Endothelial cell of coronary artery (primary cell): ENCODE results near the gene CDX2. TPM values are rescaled to one million over a fixed set of nuclear protein-coding genes. Genes with fewer than 3 reads are reported as not detected.

Experiments used
- total RNA-seq: library from RNA; depleted of rRNA; stranded (reverse); fragments of >200 nt; gene quantifications from 2 replicates; pipeline ENCODE4 v1.2.3, GENCODE V29; 2014

The CDX2 gene, protein sequence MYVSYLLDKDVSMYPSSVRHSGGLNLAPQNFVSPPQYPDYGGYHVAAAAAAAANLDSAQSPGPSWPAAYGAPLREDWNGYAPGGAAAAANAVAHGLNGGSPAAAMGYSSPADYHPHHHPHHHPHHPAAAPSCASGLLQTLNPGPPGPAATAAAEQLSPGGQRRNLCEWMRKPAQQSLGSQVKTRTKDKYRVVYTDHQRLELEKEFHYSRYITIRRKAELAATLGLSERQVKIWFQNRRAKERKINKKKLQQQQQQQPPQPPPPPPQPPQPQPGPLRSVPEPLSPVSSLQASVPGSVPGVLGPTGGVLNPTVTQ
- total RNA-seq, result not detected in 2 replicates

DNA sequence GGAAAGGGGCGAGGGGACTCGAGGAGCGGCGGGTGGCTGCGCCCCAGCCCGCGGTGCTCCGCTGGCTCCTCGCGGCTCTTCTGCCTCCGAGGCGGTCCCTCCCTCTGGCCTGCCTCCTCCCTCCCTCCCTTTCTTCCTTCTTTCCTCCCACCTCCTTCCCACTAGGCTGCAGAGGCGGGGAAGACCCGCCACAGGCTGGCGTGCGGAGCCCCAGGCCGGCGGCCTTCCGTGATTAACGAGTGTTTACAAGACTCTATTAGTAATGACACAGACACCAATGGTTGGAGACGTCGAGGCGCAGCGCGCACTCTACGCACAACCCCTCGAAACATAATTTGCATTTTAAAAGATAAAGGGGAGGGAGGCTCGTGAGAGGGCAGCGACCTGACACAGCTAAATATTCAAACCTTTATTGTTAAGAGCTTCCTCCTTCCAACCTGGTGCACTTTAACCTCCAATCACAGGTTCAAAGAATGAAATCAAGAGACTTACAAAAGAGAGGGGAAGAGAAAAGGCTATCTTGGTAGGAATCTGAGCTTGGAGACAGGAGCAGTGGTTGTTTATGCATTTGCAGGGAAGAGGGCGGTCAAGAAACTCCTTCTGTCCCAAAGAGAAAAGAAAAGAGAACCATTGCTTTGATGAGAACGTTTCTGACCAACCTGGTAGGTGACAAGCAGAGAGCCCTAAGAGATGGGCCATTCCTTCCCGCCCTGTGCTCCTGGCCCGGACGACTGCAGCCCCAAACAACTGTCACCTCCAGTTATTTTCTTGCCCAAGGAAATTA, at the start of gene CDX2:
TSS of gene CDX2 (minus strand) at position 234 of the 784 bp plus-strand sequence. CDS start 309 bp downstream, outside the sequence.

DNA sequence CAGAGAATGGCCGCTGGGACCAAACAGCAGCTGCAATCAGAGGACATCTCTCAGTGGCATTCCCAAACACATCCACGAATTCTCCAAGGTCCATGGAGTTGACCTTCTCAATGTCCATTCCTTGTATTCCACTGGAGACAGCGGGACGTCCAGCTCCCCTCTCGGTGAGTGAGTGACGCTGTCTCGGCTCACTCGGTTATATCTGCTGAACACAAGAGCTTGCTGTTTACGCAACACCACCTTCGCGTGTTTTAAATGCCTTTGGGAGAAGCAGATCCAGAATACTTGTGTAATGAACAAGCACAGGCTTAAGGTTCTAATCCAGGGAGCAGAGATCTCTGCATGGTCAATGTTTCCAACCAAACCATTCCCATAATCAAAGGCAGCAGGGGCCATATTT, 19.4 kb upstream of the CDX2 start, which contains the start of gene URAD:
TSS of gene URAD (minus strand) at position 174 of the 400 bp plus-strand sequence. CDS start at position 118, 56 bp downstream.

DNA sequence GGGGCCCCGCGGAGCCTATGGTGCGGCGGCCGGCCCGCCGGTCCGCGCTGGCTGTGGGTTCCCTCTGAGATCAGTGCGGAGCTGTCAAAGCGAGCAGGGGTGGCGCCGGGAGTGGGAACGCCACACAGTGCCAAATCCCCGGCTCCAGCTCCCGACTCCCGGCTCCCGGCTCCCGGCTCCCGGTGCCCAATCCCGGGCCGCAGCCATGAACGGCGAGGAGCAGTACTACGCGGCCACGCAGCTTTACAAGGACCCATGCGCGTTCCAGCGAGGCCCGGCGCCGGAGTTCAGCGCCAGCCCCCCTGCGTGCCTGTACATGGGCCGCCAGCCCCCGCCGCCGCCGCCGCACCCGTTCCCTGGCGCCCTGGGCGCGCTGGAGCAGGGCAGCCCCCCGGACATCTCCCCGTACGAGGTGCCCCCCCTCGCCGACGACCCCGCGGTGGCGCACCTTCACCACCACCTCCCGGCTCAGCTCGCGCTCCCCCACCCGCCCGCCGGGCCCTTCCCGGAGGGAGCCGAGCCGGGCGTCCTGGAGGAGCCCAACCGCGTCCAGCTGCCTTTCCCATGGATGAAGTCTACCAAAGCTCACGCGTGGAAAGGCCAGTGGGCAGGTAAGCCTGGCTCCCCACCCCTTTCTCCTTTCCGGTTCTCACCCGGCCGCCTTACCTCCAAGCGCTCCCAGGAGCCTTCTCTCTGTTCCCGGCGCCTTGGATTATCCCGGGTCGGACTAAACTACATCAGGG, 49.0 kb downstream of the CDX2 start, which contains the start of gene PDX1:
TSS of gene PDX1 (plus strand) at position 67 of the 743 bp plus-strand sequence. CDS start at position 206, 139 bp downstream.

Other genes starting within 250 kb of the CDX2 start
- gene GSX1, start 176.8 kb downstream of the CDX2 start, total RNA-seq, result not detected in 2 replicates
- gene PDX1, start 49.3 kb downstream of the CDX2 start, total RNA-seq, result not detected in 2 replicates
- gene URAD, start 19.4 kb upstream of the CDX2 start, total RNA-seq, result not detected in 2 replicates
- not detected in 2 replicates for gene FLT3, start 131.3 kb upstream of the CDX2 start, total RNA-seq
- 15.1 and 16.0 TPM in 2 replicates for gene PAN3, start 169.2 kb upstream of the CDX2 start, total RNA-seq